ENCODE data around the gene SLC6A12.
"Not testable (repeated sequence)": the region's sequence is repeated elsewhere in the genome, so short reads cannot be mapped to it uniquely, and the experiment has no call there.

Gene SLC6A12

GRCh38 chr12:214003-214741 is at the start of gene SLC6A12:
TSS of gene SLC6A12 (minus strand) at chr12:214157. CDS start at chr12:209986, 4,171 bp downstream.
- DNase-seq = no peak

GRCh38 chr12:263574-263973 is 49.6 kb upstream of the SLC6A12 start:
- no peak for DNase-seq

DNA sequence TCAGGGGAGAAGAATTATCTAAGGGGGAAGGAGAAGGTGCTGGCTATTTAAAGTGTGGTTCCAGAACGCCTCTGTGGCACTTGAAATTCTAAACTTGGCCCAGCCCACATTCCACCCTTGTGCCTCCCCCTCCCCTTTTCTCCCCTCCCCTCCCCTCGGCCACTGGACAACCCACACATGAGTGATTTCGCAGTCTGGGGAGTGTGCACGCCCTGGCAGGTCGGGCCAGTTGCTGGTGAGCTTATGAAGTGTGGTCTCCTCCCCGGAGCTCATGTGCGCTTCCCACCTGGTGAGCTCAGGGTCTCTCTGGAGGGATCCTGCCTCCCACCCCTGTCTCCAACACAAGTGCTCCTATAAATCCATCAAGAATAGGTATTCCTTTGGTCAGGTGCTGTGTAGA is 48.9 kb upstream of the SLC6A12 start, which contains the start of gene SLC6A13:
SLC6A13 (minus strand) TSS at position 20 of the 400 bp plus-strand sequence. CDS start 2,784 bp downstream, outside the sequence.
- DNase-seq = no peak

DNA sequence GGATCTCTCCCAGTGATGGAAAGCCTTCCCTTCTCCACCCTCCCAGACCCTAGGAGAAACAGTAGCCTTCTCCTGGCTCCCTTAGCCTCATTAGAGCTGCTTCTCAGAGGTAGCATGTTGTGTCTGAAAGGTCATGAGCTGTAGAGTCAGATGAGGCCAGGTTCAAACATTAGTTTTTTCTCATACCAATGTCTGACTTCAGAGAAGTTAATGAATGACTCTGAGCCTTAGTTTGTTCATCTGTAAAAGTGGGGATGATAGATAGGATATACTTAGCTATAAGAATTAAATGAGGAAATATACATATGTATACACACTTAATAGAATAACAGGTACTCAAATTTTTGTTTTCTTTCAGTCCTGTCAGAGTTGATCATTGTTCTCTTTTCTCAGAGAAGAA is 48.2 kb upstream of the SLC6A12 start:
- no peak for DNase-seq

- DNase-seq = no peak
Observed at GRCh38 chr12:257521-258321, 43.8 kb upstream of the SLC6A12 start.

GRCh38 chr12:256958-257357 is 43.0 kb upstream of the SLC6A12 start:
- DNase-seq = no peak

DNA sequence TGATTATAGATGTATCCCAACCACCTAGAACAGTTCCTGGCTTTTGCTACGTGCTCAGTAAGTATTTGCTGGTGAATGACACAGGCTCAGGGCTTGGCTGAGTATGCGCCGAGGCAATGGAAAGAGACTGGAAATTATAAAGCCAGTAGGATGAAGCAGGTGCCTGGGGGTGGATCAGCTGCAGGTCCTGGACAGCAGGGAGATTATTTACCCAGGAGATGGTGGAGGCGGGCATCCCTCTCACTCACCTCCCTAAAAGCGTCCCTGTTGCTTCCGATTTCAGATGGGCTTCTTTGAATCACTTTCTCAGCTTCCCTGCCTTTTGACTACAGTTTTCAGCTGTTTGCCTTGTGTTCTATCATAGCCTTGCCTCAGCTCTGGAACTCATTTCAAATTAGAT is 42.3 kb upstream of the SLC6A12 start:
- no peak for DNase-seq

DNA sequence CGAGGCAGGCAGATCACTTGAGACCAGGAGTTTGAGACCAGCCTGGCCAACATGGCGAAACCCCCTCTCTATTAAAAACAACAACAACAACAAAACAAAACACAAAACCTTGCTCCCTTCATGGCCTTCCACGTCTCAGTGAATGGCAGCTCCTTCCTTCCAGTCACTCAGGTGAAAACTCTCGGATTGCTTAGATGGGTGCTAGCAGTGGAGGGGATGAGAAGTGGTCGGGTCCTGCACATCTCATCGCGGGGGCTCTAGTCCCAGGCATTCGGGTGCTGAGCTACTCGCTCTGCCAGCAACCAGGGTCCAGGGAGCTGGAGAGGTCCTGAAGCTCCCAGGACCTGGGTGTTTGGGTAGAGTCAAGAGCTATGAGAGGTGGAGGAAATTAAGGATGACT is 41.0 kb upstream of the SLC6A12 start:
- DNase-seq = no peak

DNA sequence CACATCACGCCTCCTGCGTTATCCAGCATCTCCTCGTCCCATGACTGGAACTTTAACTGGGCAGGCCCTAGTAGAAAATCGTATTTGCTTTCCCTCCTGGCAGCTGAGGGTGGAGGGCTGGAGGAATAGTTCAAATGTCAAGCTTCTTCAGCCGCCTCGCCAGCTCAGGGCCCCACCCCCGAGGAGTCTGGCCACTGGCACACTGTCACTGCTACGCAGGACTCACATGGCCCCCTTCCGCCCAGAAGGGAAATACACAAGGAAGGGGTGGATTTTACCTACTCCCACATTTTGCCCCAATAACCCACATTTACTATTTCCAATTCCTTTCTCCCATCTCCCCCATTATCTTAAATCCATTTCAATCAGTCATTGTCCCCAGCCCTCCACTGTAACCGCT is 40.1 kb upstream of the SLC6A12 start:
- DNase-seq = no peak

DNA sequence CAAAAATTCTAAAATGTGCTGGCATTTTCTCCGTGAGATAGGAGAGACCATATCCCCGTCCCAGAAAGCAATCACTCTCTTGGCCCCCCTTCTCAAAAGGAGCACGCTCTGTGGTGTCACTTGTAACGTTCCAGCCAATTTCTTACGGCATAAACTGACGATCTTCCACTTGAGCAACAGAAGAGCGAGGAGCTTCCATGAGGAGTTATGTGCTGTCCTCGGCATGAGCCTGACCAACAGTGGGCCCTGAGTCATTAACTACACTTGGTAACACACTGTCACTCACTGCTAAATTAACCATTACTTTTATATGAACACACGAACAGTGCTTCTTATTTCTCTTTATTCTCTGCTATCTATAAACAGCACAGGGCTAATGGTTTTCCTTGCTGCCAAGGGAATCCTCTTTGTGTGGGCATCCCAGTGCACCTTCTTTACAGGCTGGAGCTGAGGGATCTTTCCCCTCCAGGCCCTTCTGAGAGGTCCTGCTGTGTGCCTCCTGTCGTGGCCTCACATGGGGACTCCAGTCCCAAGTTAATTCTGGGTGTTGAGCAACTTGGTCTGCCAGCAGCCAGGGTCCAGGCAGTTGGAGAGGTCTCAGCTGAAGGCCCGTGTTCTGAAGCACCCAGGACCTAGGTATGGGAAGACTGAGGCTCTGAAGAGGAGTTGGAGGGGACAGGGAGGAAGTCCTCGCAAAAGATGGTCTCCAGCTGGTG is 39.3 kb upstream of the SLC6A12 start:
- DNase-seq = no peak

DNA sequence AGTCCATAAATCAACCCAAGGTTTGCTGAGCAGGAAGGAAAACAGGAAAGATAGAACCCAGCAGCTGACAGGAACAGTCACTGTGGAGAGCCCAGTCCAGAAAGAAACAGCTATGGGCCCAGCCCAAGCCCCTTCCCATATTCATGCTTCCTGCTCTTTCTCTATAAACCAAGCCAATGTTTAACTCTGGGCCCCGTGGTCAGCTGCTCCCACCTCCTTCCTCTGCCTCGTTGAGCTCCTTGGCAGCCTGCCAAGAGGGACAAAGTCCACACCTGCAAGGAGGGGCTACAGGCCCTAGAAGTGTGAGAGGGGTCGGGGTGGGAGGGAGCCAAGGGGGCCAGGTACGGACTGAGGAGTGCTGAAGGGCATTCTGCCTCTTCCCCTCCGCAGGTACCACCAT is 38.7 kb upstream of the SLC6A12 start:
- no peak for DNase-seq

GRCh38 chr12:247271-247670 is 33.3 kb upstream of the SLC6A12 start:
- no peak for DNase-seq

DNA sequence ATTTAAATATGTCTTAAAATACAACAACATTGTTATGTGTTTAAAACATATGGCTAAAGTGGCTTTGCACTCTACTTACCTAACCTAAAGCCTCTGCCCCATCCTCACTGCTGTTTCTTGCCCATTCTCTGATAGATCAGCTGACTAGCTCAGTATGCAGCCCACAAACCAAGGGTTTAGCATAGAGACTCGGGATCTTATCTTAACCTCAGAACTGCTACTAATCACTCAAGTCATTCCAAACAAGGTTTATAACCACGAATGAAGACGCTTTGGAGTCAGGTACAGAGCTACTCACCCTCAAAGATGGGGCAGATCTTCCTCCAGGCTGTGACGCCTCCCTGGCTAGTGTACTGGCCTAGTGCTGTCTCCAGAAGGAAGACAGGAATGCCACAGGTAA is 29.4 kb upstream of the SLC6A12 start:
- no peak for DNase-seq

GRCh38 chr12:242496-242895 is 28.5 kb upstream of the SLC6A12 start:
- DNase-seq = no peak

DNA sequence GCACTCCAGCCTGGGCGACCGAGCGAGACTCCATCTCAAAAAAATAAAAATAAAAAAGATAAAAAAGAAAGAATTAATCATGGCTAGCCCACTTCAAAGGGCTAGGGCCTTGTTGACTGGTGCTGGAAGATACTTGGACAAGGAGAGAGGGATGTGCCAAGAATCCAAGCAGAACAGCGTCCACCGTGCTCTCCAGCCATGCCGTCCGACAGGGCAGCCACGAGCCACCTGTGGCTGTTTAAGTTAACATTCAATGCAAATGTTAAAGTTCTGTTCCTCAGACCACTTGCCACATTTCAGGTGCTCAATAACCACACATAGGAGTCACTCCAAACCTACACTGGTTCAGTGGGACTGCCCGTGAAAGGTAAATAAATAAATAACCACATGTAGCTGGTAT is 27.3 kb upstream of the SLC6A12 start:
- DNase-seq = no peak

- DNase-seq = no peak
Observed at GRCh38 chr12:240566-240965, 26.6 kb upstream of the SLC6A12 start.

GRCh38 chr12:238736-239398 is 24.9 kb upstream of the SLC6A12 start:
- DNase-seq = no peak

- DNase-seq = no peak
Observed at GRCh38 chr12:238116-238515, 24.2 kb upstream of the SLC6A12 start.

GRCh38 chr12:237026-237815 is 23.3 kb upstream of the SLC6A12 start:
- DNase-seq = no peak

DNA sequence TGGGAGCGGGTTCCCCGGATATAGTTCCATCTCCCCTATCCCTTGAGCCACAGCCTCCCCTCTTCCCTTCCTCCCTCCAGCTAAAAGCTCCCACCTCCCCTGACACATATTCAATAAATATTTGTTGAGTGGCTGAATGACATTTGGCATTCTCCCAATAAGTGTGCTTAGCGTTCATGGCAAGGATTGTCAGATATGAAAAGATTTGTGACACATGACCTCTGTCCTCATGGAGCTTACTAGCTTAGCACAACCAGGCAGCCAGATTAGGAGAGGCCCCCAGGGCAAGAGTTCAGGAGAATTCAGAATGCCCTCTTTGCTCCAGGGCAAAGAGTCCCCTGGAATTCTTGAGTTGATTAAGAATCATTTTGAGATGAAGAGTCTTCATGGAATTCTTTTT is 22.5 kb upstream of the SLC6A12 start:
- no peak for DNase-seq

- not testable (repeated sequence) for DNase-seq
Observed at GRCh38 chr12:235967-236366, 22.0 kb upstream of the SLC6A12 start.

GRCh38 chr12:234891-235415 is 21.0 kb upstream of the SLC6A12 start:
- DNase-seq = no peak

Data from COR-L47 (cell line).